HG03139 (cell line): ENCODE measurements around the gene SLC35F2.
"Not testable (repeated sequence)": the region's sequence is repeated elsewhere in the genome, so short reads cannot be mapped to it uniquely, and the experiment has no call there.

Source experiments
- ATAC-seq: cut with Tn5 transposase; IDR thresholded peaks from one replicate; pipeline ENCODE4 v1.9.1; 2021; ENCODE audit not compliant: unreplicated experiment

SLC35F2 gene

GRCh38 chr11:107842412-107843100 lies 16.0 kb downstream of the SLC35F2 start:
- ATAC-seq, result no peak

- peak; percentile 12 for ATAC-seq
Observed at GRCh38 chr11:107840129-107840484, 18.5 kb downstream of the SLC35F2 start.

- ATAC-seq, result no peak
Observed at GRCh38 chr11:107836851-107837250, 21.7 kb downstream of the SLC35F2 start.

GRCh38 chr11:107834995-107835394 lies 23.6 kb downstream of the SLC35F2 start:
- no peak for ATAC-seq

GRCh38 chr11:107833926-107834325 lies 24.7 kb downstream of the SLC35F2 start:
- not testable (repeated sequence) for ATAC-seq

GRCh38 chr11:107830915-107831540 lies 27.6 kb downstream of the SLC35F2 start:
- ATAC-seq, result no peak

GRCh38 chr11:107827041-107827440 lies 31.5 kb downstream of the SLC35F2 start:
- ATAC-seq, result no peak

- ATAC-seq, result no peak
Observed at GRCh38 chr11:107825875-107826274, 32.7 kb downstream of the SLC35F2 start.

- ATAC-seq, result no peak
Observed at GRCh38 chr11:107824668-107825369, 33.8 kb downstream of the SLC35F2 start.

GRCh38 chr11:107821199-107821927 lies 37.2 kb downstream of the SLC35F2 start:
- ATAC-seq, result no peak

- no peak for ATAC-seq
Observed at GRCh38 chr11:107819361-107820014, 39.1 kb downstream of the SLC35F2 start.

- ATAC-seq, result no peak
Observed at GRCh38 chr11:107818491-107818890, 40.1 kb downstream of the SLC35F2 start.

GRCh38 chr11:107816028-107816427 lies 42.6 kb downstream of the SLC35F2 start:
- ATAC-seq, result no peak

- ATAC-seq, result no peak
Observed at GRCh38 chr11:107810875-107811274, 47.7 kb downstream of the SLC35F2 start.

- ATAC-seq, result no peak
Observed at GRCh38 chr11:107808521-107808920, 50.1 kb downstream of the SLC35F2 start.

- no peak for ATAC-seq
Observed at GRCh38 chr11:107804971-107805370, 53.6 kb downstream of the SLC35F2 start.

- ATAC-seq, result no peak
Observed at GRCh38 chr11:107804211-107804610, 54.4 kb downstream of the SLC35F2 start.

GRCh38 chr11:107801641-107802040 lies 56.9 kb downstream of the SLC35F2 start:
- ATAC-seq, result no peak

- ATAC-seq, result peak; percentile 74
Observed at GRCh38 chr11:107799218-107799859, 59.2 kb downstream of the SLC35F2 start.

- ATAC-seq, result no peak
Observed at GRCh38 chr11:107792049-107792443, 66.5 kb downstream of the SLC35F2 start.
